GM12872 (cell line): ENCODE results near the gene CCL15.

Source experiments
- TF ChIP-seq, protein P1 (sequence below): IDR thresholded peaks from 3 replicates; pipeline ENCODE4 v1.5.1; 2011; ENCODE audit warnings: low read depth, mild to moderate bottlenecking, low read length, moderate library complexity; ENCODE audit not compliant: insufficient read depth

The CCL15 gene

DNA sequence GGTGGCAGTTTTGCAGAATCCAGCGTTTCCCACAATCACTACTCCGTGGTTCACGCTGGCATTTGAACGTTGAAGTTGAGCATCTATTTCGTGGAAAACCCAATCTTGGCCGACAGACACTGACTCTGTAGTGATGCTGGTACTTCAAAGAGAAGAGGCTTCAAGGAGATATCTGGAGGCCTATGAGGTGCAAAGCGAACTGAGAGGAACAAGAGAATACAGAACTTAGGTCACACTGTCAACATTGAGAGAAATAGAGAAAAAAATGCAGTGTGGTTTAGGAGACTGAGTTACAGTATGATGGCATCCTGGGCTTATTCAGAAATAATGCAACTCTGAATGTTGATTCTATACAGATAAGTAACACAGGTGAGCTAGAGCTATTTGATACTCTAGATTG lies 36.1 kb downstream of the CCL15 start:
- TF ChIP-seq, protein P1, sequence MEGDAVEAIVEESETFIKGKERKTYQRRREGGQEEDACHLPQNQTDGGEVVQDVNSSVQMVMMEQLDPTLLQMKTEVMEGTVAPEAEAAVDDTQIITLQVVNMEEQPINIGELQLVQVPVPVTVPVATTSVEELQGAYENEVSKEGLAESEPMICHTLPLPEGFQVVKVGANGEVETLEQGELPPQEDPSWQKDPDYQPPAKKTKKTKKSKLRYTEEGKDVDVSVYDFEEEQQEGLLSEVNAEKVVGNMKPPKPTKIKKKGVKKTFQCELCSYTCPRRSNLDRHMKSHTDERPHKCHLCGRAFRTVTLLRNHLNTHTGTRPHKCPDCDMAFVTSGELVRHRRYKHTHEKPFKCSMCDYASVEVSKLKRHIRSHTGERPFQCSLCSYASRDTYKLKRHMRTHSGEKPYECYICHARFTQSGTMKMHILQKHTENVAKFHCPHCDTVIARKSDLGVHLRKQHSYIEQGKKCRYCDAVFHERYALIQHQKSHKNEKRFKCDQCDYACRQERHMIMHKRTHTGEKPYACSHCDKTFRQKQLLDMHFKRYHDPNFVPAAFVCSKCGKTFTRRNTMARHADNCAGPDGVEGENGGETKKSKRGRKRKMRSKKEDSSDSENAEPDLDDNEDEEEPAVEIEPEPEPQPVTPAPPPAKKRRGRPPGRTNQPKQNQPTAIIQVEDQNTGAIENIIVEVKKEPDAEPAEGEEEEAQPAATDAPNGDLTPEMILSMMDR, result no peak

DNA sequence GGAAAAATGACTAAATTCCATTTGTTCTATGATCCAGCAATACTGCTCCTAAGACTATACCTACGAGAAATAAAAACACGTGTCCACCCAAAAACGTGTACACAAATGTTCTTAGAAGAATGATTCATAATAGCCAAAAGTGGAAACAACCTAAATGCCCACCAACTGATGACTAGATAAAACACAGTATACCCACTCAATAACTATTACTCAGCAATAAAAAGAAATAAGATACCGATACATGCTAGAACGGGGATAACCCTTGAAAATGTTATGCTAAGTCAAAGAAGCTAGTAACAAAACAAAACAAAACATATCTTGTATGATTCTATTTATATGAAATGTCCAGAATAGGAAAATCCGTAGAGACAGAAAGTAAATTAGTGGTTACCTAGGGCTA lies 37.7 kb downstream of the CCL15 start:
- TF ChIP-seq, protein P1, result no peak

DNA sequence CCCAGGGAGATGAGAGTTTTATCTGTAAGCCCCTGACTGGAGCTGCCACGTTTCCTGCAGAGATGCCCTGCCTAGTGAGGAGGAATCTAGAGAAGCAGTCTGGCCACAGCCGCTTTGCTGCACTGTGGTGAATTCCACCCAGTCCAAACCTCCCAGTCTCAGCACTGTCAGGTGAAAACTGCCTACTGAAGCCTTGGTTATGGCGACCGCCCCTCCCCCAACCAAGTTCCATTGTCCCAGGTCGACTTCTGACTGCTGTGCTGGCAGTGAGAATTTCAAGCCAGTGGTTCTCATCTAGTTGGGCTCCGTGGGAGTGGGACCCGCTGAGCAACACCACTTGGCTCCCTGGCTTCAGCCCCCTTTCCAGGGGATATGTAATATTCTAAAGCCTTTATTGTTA lies 47.6 kb downstream of the CCL15 start:
- TF ChIP-seq, protein P1, result no peak

DNA sequence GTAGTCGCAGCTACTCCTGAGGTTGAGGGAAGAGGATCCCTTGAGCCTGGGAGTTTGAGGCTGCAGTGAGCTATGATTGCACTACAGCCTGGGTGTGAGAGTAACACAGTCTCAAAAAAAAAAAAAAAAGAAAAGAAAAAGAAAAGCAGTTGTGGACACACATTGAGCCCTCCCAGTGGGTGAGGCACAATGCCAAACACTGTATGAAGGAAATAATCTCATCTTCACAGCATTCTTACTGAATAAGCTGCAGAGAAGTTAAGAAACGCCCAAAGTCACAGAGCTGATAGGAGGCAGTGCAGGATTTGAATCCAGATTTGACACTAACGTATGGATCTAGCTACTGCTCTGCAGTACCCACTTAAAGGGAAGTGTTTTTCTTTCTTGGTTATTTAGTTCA lies 52.0 kb downstream of the CCL15 start:
- TF ChIP-seq, protein P1, result no peak

DNA sequence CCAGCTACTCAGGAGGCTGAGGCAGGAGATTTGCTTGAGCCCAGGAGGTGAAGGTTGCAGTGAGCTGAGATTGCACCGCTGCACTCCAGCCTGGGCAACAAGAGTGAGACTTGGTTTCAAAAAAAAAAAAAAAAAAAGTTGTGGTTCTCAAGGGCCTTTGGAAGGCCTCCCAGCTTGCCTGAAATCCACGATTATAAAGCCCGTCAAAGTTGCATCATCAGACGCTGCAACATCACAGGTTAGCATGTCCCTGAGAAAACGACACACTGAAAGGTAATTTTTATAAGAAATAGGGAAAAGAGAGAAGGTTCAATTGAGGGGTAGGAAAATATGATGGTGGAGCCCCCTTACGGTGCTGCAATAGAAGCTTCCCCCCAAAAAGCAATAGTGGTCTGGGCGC lies 53.3 kb downstream of the CCL15 start:
- TF ChIP-seq, protein P1, result no peak
